Measurements from ENCODE around the gene SEC24B. TPM values are rescaled to one million over a fixed set of nuclear protein-coding genes. Genes with fewer than 3 reads are reported as not detected.
"Not testable (repeated sequence)": the region's sequence is repeated elsewhere in the genome, so short reads cannot be mapped to it uniquely, and the experiment has no call there.

The SEC24B gene
- total and polyA plus RNA-seq, 2 experiments from 2014 or later: 17.2 to 28.3 TPM

DNA sequence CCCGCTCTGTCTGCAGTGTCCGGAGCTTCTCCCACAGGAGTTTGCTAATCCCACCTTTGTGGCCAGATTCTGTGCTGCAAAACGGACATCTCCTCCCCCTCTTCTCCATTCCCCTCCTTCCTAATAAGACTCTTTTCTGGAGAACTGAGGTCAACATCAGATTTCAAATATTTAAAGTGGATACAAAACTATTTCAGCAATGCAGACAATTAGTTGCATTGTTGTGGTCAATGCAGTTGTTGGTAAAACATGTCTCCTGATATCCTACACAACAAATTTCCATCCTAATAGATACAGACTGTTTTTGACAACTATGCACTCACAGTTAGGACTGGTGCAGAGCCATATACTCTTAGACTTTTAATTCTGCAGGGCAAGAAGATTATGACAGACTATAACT lies 121.4 kb downstream of the SEC24B start:
- Histone ChIP-seq H3K9me3 (ENCODE audit: low read depth) (no peaks in the 10 kb centered on the region), H3K4me2 (no peak overlapping the region), H4K20me1 (ENCODE audit: insufficient read depth, poor library complexity, severe bottlenecking) (no peaks in the 10 kb centered on the region), H3K36me3 (replicated peaks; ENCODE audit: insufficient read depth, low read depth) (no peaks in the 10 kb centered on the region), H2AFZ (no peak overlapping the region), H3K27ac (no peak overlapping the region), H3K79me2 (no peaks in the 10 kb centered on the region), H3K4me3 (no peak overlapping the region), H3K4me1 (ENCODE audit: insufficient read depth) (no peaks in the 10 kb centered on the region), H3K27me3 (peaks cover 4% of the 10 kb centered on the region), H3K9me2 (replicated peaks; ENCODE audit: insufficient read depth) (no peaks in the 10 kb centered on the region)
- no peak for TF ChIP-seq EZH2phosphoT487 (IDR thresholded peaks at IDR 0.05; ENCODE audit: low read depth, severe bottlenecking, unreplicated experiment)
- TF ChIP-seq EZH2 (IDR thresholded peaks at IDR 0.05; ENCODE audit: borderline replicate concordance): no peak
- TF ChIP-seq, protein P1, sequence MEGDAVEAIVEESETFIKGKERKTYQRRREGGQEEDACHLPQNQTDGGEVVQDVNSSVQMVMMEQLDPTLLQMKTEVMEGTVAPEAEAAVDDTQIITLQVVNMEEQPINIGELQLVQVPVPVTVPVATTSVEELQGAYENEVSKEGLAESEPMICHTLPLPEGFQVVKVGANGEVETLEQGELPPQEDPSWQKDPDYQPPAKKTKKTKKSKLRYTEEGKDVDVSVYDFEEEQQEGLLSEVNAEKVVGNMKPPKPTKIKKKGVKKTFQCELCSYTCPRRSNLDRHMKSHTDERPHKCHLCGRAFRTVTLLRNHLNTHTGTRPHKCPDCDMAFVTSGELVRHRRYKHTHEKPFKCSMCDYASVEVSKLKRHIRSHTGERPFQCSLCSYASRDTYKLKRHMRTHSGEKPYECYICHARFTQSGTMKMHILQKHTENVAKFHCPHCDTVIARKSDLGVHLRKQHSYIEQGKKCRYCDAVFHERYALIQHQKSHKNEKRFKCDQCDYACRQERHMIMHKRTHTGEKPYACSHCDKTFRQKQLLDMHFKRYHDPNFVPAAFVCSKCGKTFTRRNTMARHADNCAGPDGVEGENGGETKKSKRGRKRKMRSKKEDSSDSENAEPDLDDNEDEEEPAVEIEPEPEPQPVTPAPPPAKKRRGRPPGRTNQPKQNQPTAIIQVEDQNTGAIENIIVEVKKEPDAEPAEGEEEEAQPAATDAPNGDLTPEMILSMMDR (IDR thresholded peaks at IDR 0.05; ENCODE audit: poor library complexity): no peak
- DNase-seq (ENCODE audit: low spot score): no peak
- 69% methylated on average over 3 of the region's 3 CpGs for WGBS (ENCODE audit: low lambda C conversion rate, missing lambda C conversion rate)

DNA sequence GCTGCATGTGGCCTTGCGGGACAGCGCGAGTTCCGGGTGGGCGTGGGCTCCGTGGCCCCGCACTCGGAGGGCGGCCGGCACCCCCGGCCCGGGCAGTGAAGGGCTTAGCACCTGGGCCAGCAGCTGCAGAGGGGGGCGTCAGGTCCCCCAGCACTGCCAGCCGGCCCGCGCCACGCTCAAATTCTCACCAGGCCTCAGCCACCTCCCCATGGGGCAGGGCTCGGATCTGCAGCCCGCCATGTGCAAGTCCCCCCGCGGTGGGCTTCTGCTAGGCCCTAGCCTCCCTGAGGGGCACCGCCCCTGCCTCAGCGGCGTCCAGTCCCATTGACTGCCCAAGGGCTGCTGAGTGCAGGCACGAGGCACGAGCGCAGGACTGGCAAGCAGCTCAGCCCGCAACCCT lies 123.8 kb downstream of the SEC24B start:
- Histone ChIP-seq H4K20me1 (ENCODE audit: insufficient read depth, poor library complexity, severe bottlenecking) (no peaks in the 10 kb centered on the region), H3K79me2 (no peaks in the 10 kb centered on the region), H2AFZ (no peak overlapping the region), H3K36me3 (replicated peaks; ENCODE audit: insufficient read depth, low read depth) (no peaks in the 10 kb centered on the region), H3K27me3 (peaks cover 16% of the 10 kb centered on the region), H3K4me2 (no peak overlapping the region), H3K9me3 (ENCODE audit: low read depth) (no peaks in the 10 kb centered on the region), H3K27ac (no peak overlapping the region), H3K9me2 (replicated peaks; ENCODE audit: insufficient read depth) (no peaks in the 10 kb centered on the region), H3K4me3 (no peak overlapping the region), H3K4me1 (ENCODE audit: insufficient read depth) (no peaks in the 10 kb centered on the region)
- no peak for DNase-seq (ENCODE audit: low spot score)
- TF ChIP-seq, protein P1 (IDR thresholded peaks at IDR 0.05; ENCODE audit: poor library complexity): no peak
- no peak for TF ChIP-seq EZH2 (IDR thresholded peaks at IDR 0.05; ENCODE audit: borderline replicate concordance)
- TF ChIP-seq EZH2phosphoT487 (IDR thresholded peaks at IDR 0.05; ENCODE audit: low read depth, severe bottlenecking, unreplicated experiment): no peak
- 98% methylated on average over 26 of the region's 28 CpGs for WGBS (ENCODE audit: low lambda C conversion rate, missing lambda C conversion rate)

DNA sequence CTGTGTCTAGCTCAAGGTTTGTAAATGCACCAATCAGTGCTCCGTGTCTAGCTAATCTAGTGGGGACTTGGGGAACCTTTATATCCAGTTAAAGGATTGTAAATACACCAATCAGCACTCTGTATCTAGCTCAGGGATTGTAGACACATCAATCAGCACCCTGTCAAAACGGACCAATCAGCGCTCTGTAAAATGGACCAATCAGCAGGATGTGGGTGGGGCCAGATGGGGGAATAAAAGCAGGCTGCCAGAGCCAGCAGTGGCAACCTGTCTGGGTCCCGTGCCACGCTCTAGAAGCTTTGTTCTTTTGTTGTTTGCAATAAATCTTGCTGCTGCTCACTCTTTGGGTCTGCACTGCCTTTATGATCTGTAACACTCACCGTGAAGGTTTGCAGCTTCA lies 124.5 kb downstream of the SEC24B start:
- H3K4me1 ChIP-seq (ENCODE audit: insufficient read depth); H3K27ac ChIP-seq; H3K36me3 ChIP-seq (replicated peaks; ENCODE audit: insufficient read depth, low read depth); H3K79me2 ChIP-seq; H3K4me3 ChIP-seq; H3K9me3 ChIP-seq (ENCODE audit: low read depth); DNase-seq (ENCODE audit: low spot score); H3K4me2 ChIP-seq; H3K9me2 ChIP-seq (replicated peaks; ENCODE audit: insufficient read depth); H2AFZ ChIP-seq; H4K20me1 ChIP-seq (ENCODE audit: insufficient read depth, poor library complexity, severe bottlenecking): not testable (repeated sequence)
- WGBS (ENCODE audit: low lambda C conversion rate, missing lambda C conversion rate): 94% methylated on average over 6 of the region's 6 CpGs
- peaks cover 17% of the 10 kb centered on the region for H3K27me3 ChIP-seq

DNA sequence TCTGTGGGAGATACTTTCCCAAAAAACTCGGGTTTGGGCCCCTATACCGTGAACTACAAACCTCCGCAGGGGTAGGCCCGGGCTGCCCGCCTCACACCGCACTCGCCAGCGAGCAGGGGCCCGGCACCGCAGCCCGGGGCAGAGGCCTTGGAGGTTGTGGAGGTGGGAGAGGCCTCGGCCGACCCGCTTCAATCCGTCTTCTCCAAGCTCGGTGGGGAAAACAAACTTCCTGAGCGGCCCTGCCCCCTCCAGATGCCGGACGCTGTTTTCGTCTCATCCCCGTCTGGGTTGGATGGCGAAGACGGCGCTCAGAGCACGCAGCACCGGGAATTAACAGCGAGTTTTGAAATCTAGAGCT lies 126.0 kb downstream of the SEC24B start:
- peak overlapping the region; percentile 44 for H3K27ac ChIP-seq
- peak overlapping the region; percentile 100 for H3K4me2 ChIP-seq
- WGBS (ENCODE audit: low lambda C conversion rate, missing lambda C conversion rate): 3% methylated on average over 27 of the region's 27 CpGs
- peak overlapping the region; percentile 75 for H3K4me3 ChIP-seq
- no peak for TF ChIP-seq EZH2 (IDR thresholded peaks at IDR 0.05; ENCODE audit: borderline replicate concordance)
- TF ChIP-seq, protein P1 (IDR thresholded peaks at IDR 0.05; ENCODE audit: poor library complexity): no peak
- TF ChIP-seq EZH2phosphoT487 (IDR thresholded peaks at IDR 0.05; ENCODE audit: low read depth, severe bottlenecking, unreplicated experiment): no peak
- H3K4me1 ChIP-seq (ENCODE audit: insufficient read depth): no peaks in the 10 kb centered on the region
- H3K79me2 ChIP-seq: no peaks in the 10 kb centered on the region
- H3K9me2 ChIP-seq (replicated peaks; ENCODE audit: insufficient read depth): no peaks in the 10 kb centered on the region
- H3K27me3 ChIP-seq: peaks cover 17% of the 10 kb centered on the region
- H2AFZ ChIP-seq: peak overlapping the region; percentile 95
- no peak for DNase-seq (ENCODE audit: low spot score)
- H4K20me1 ChIP-seq (ENCODE audit: insufficient read depth, poor library complexity, severe bottlenecking): no peaks in the 10 kb centered on the region
- no peaks in the 10 kb centered on the region for H3K36me3 ChIP-seq (replicated peaks; ENCODE audit: insufficient read depth, low read depth)
- H3K9me3 ChIP-seq (ENCODE audit: low read depth): no peaks in the 10 kb centered on the region

Data from hepatocyte (in vitro differentiated cells).